Measurements from ENCODE around the gene TCOF1. TPM values are rescaled to one million over a fixed set of nuclear protein-coding genes. Genes with fewer than 3 reads are reported as not detected.
A peak's percentile ranks its signal among the peaks of the same experiment; 100 is the strongest.

Gene TCOF1
- total RNA-seq, 1 experiment from 2014 or later = 109 TPM

GRCh38 chr5:150441813-150442698 lies 84.6 kb downstream of the TCOF1 start:
- CTCF ChIA-PET = interaction anchor here (0.6 kb wide), 1 partner anchor 13 kb away, joined by 3 read pairs; no protein-coding TSS in a partner anchor
- no peaks in the 10 kb centered on the region for H3K27me3 ChIP-seq (replicated peaks; ENCODE audit: insufficient read depth, low read depth, low read length, poor library complexity)
- POLR2A ChIA-PET (ENCODE audit: low non-redundant PET) = no interaction called here
- H3K4me3 ChIP-seq (ENCODE audit: low read depth, low read length, poor library complexity, severe bottlenecking) = no peak overlapping the region
- DNase-seq (ENCODE audit: low spot score) = no peak
- peak overlapping the region; percentile 29 for H3K27ac ChIP-seq (ENCODE audit: low read depth, low read length, poor library complexity, severe bottlenecking)
- TF ChIP-seq CTCF (conservative IDR thresholded peaks at IDR 0.05; ENCODE audit: low read depth, low read length) (no peak), EZH2 (IDR thresholded peaks at IDR 0.05; ENCODE audit: borderline replicate concordance, low read depth, low read length, poor library complexity, severe bottlenecking) (no peak)
- no TSS peak for BruUV-seq (replicated peaks)
- intact Hi-C loops (cut with micrococcal nuclease; ENCODE audit: unreplicated experiment) = no loop called here
- H3K36me3 ChIP-seq (ENCODE audit: insufficient read depth, low read length, poor library complexity, severe bottlenecking) = peaks cover 45% of the 10 kb centered on the region
- H3K9me3 ChIP-seq (ENCODE audit: low read depth, low read length, poor library complexity, severe bottlenecking) = no peaks in the 10 kb centered on the region
- peaks cover 8% of the 10 kb centered on the region for H3K4me1 ChIP-seq (ENCODE audit: insufficient read depth, low read length, poor library complexity, severe bottlenecking)

- no peak overlapping the region for H3K27ac ChIP-seq (ENCODE audit: low read depth, low read length, poor library complexity, severe bottlenecking)
- peaks cover 51% of the 10 kb centered on the region for H3K36me3 ChIP-seq (ENCODE audit: insufficient read depth, low read length, poor library complexity, severe bottlenecking)
- intact Hi-C loops (cut with micrococcal nuclease; ENCODE audit: unreplicated experiment) = no loop called here
- no peak overlapping the region for H3K4me3 ChIP-seq (ENCODE audit: low read depth, low read length, poor library complexity, severe bottlenecking)
- DNase-seq (ENCODE audit: low spot score) = no peak
- no peaks in the 10 kb centered on the region for H3K27me3 ChIP-seq (replicated peaks; ENCODE audit: insufficient read depth, low read depth, low read length, poor library complexity)
- ChIA-PET POLR2A (ENCODE audit: low non-redundant PET) (no interaction called here), CTCF (no interaction called here)
- TF ChIP-seq CTCF (conservative IDR thresholded peaks at IDR 0.05; ENCODE audit: low read depth, low read length) (no peak), EZH2 (IDR thresholded peaks at IDR 0.05; ENCODE audit: borderline replicate concordance, low read depth, low read length, poor library complexity, severe bottlenecking) (no peak)
- no peaks in the 10 kb centered on the region for H3K9me3 ChIP-seq (ENCODE audit: low read depth, low read length, poor library complexity, severe bottlenecking)
- no TSS peak for BruUV-seq (replicated peaks)
- peaks cover 15% of the 10 kb centered on the region for H3K4me1 ChIP-seq (ENCODE audit: insufficient read depth, low read length, poor library complexity, severe bottlenecking)
Measured at GRCh38 chr5:150442699-150443080, 85.2 kb downstream of the TCOF1 start.

GRCh38 chr5:150443242-150444075 lies 86.0 kb downstream of the TCOF1 start:
- intact Hi-C loops (cut with micrococcal nuclease; ENCODE audit: unreplicated experiment) = no loop called here
- no peak for DNase-seq (ENCODE audit: low spot score)
- peaks cover 22% of the 10 kb centered on the region for H3K4me1 ChIP-seq (ENCODE audit: insufficient read depth, low read length, poor library complexity, severe bottlenecking)
- H3K4me3 ChIP-seq (ENCODE audit: low read depth, low read length, poor library complexity, severe bottlenecking) = no peak overlapping the region
- TF ChIP-seq EZH2 (IDR thresholded peaks at IDR 0.05; ENCODE audit: borderline replicate concordance, low read depth, low read length, poor library complexity, severe bottlenecking) (no peak), CTCF (conservative IDR thresholded peaks at IDR 0.05; ENCODE audit: low read depth, low read length) (no peak)
- H3K9me3 ChIP-seq (ENCODE audit: low read depth, low read length, poor library complexity, severe bottlenecking) = no peaks in the 10 kb centered on the region
- CTCF ChIA-PET = no interaction called here
- no TSS peak for BruUV-seq (replicated peaks)
- no peak overlapping the region for H3K27ac ChIP-seq (ENCODE audit: low read depth, low read length, poor library complexity, severe bottlenecking)
- POLR2A ChIA-PET (ENCODE audit: low non-redundant PET) = no interaction called here
- H3K36me3 ChIP-seq (ENCODE audit: insufficient read depth, low read length, poor library complexity, severe bottlenecking) = peaks cover 59% of the 10 kb centered on the region
- no peaks in the 10 kb centered on the region for H3K27me3 ChIP-seq (replicated peaks; ENCODE audit: insufficient read depth, low read depth, low read length, poor library complexity)
